ENCODE data around the gene ZC3H6. TPM values are rescaled to one million over a fixed set of nuclear protein-coding genes. Genes with fewer than 3 reads are reported as not detected.

Gene ZC3H6
- total and polyA plus RNA-seq, 2 of the 4 experiments (the other 2 are of a cell fraction): 0.55 to 2.0 TPM

DNA sequence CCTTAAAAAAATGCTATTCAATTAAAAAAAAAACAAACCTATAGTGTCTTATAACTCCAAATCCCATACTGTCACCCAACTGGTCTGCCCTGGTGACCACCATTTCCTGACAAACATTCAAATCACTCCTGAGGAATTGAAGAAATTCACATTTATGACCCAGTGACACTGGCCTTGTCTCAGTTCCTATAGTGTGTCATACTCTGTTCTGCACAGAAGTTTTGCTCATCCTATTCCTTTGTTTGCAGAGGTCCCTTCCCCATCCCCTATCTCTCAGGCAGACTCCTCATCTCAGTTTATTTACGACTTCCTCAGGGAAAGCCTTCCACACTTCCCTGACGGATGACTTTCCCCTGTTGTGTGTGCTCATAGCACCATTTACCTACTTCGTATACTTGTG lies 14.7 kb downstream of the ZC3H6 start:
- no peak overlapping the region for H2BK15ac ChIP-seq (ENCODE audit: low read depth, low read length)
- H4K5ac ChIP-seq (ENCODE audit: low read depth, low read length): no peak overlapping the region
- no peak overlapping the region for H2BK20ac ChIP-seq (ENCODE audit: low read depth, low read length)
- H4K20me1 ChIP-seq (ENCODE audit: insufficient read depth, low read length): no peaks in the 10 kb centered on the region
- no peak overlapping the region for H2AK9ac ChIP-seq (replicated peaks; ENCODE audit: low read depth, low read length, poor library complexity)
- H3K9me1 ChIP-seq (ENCODE audit: insufficient read depth, low read length): no peaks in the 10 kb centered on the region
- BruUV-seq (replicated peaks): no TSS peak
- H3K23ac ChIP-seq (ENCODE audit: low read depth, low read length): no peak overlapping the region
- no peak overlapping the region for H3K18ac ChIP-seq (ENCODE audit: low read depth, low read length)
- no peak overlapping the region for H2BK120ac ChIP-seq (ENCODE audit: low read depth, low read length)
- peaks cover 0 to 4% of the 10 kb centered on the region in 2 experiments; a peak in 1 of 4 replicates for H3K79me1 ChIP-seq (ENCODE audit: low read depth in 1 of 2, low read length in 2 of 2)
- no peak overlapping the region for H4K91ac ChIP-seq (ENCODE audit: insufficient read depth, low read depth, low read length)
- DNase-seq (no peak), ATAC-seq (ENCODE audit: low read depth) (no peak)
- no peak overlapping the region for H3K4me3 ChIP-seq (ENCODE audit: insufficient read depth, low read depth, low read length)
- in situ Hi-C loops (cut with MboI; ENCODE audit: low sequenced_read_pairs) (no loop called here), intact Hi-C loops (cut with micrococcal nuclease) (no loop called here), dilution Hi-C loops (cut with HindIII; ENCODE audit: low sequenced_read_pairs, unreplicated experiment) (no loop called here)
- no peak overlapping the region for H3K56ac ChIP-seq (ENCODE audit: extremely low read depth, insufficient read depth, low read length)
- no peaks in the 10 kb centered on the region for H3K27me3 ChIP-seq (ENCODE audit: control insufficient read depth, insufficient read depth, low read length)
- WGBS, 2 experiments (ENCODE audit: extremely low coverage in 2 of 2, insufficient read length in 1 of 2): no CpG with 5 or more reads among the region's 3 CpGs
- no peaks in the 10 kb centered on the region for H3K4me1 ChIP-seq (ENCODE audit: control insufficient read depth, insufficient read depth, low read length)
- H3K27ac ChIP-seq (ENCODE audit: insufficient read depth, low read length): no peak overlapping the region
- 0 out of 2 replicates have a peak overlapping the region, but pooled peaks have one; percentile 4 for H3K14ac ChIP-seq (replicated peaks; ENCODE audit: low read depth, low read length)
- H2BK5ac ChIP-seq (ENCODE audit: low read depth, low read length, poor library complexity, severe bottlenecking): no peak overlapping the region
- TF ChIP-seq, protein P1, sequence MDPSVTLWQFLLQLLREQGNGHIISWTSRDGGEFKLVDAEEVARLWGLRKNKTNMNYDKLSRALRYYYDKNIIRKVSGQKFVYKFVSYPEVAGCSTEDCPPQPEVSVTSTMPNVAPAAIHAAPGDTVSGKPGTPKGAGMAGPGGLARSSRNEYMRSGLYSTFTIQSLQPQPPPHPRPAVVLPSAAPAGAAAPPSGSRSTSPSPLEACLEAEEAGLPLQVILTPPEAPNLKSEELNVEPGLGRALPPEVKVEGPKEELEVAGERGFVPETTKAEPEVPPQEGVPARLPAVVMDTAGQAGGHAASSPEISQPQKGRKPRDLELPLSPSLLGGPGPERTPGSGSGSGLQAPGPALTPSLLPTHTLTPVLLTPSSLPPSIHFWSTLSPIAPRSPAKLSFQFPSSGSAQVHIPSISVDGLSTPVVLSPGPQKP (IDR thresholded peaks at IDR 0.05; ENCODE audit: borderline replicate concordance, low read depth, low read length): no peak
- TF ChIP-seq RFX5 (IDR thresholded peaks at IDR 0.05; ENCODE audit: low read depth, low read length) (no peak), SMC3 (IDR thresholded peaks at IDR 0.05; ENCODE audit: low read depth, low read length) (no peak), MAFK (IDR thresholded peaks at IDR 0.05; ENCODE audit: low read depth, low read length) (no peak), CEBPB (IDR thresholded peaks at IDR 0.05; ENCODE audit: low read depth, low read length) (no peak), RCOR1 (IDR thresholded peaks at IDR 0.05; ENCODE audit: insufficient replicate concordance, low read length) (no peak), FOS (IDR thresholded peaks at IDR 0.05; ENCODE audit: low read depth, low read length) (no peak), CHD1 (IDR thresholded peaks at IDR 0.05; ENCODE audit: low read depth, low read length) (no peak), NFE2L2 (IDR thresholded peaks at IDR 0.05; ENCODE audit: low read depth, low read length) (no peak), MAZ (IDR thresholded peaks at IDR 0.05; ENCODE audit: borderline replicate concordance, low read depth, low read length) (no peak), POLR2A (IDR thresholded peaks at IDR 0.05; ENCODE audit: low read depth, low read length) (no peak), BHLHE40 (IDR thresholded peaks at IDR 0.05; ENCODE audit: low read depth, low read length) (no peak), MXI1 (IDR thresholded peaks at IDR 0.05; ENCODE audit: borderline replicate concordance, low read depth, low read length) (no peak), RAD21 (IDR thresholded peaks at IDR 0.05; ENCODE audit: low read length) (no peak)
- TF ChIP-seq, protein P2, sequence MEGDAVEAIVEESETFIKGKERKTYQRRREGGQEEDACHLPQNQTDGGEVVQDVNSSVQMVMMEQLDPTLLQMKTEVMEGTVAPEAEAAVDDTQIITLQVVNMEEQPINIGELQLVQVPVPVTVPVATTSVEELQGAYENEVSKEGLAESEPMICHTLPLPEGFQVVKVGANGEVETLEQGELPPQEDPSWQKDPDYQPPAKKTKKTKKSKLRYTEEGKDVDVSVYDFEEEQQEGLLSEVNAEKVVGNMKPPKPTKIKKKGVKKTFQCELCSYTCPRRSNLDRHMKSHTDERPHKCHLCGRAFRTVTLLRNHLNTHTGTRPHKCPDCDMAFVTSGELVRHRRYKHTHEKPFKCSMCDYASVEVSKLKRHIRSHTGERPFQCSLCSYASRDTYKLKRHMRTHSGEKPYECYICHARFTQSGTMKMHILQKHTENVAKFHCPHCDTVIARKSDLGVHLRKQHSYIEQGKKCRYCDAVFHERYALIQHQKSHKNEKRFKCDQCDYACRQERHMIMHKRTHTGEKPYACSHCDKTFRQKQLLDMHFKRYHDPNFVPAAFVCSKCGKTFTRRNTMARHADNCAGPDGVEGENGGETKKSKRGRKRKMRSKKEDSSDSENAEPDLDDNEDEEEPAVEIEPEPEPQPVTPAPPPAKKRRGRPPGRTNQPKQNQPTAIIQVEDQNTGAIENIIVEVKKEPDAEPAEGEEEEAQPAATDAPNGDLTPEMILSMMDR (conservative IDR thresholded peaks at IDR 0.05; ENCODE audit: low read depth, low read length): no peak
- TF ChIP-seq, protein P3, sequence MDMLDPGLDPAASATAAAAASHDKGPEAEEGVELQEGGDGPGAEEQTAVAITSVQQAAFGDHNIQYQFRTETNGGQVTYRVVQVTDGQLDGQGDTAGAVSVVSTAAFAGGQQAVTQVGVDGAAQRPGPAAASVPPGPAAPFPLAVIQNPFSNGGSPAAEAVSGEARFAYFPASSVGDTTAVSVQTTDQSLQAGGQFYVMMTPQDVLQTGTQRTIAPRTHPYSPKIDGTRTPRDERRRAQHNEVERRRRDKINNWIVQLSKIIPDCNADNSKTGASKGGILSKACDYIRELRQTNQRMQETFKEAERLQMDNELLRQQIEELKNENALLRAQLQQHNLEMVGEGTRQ (IDR thresholded peaks at IDR 0.05; ENCODE audit: low read depth, low read length): no peak
- no peak overlapping the region for H4K8ac ChIP-seq (ENCODE audit: low read depth in 2 of 2, low read length in 2 of 2)
- no peak overlapping the region for H3K4ac ChIP-seq (ENCODE audit: low read depth, low read length)
- no peak overlapping the region for H3K4me2 ChIP-seq (ENCODE audit: low read depth, low read length)
- ChIA-PET POLR2A (ENCODE audit: unreplicated experiment) (no interaction called here), CTCF (no interaction called here)
- no peaks in the 10 kb centered on the region for H3K9me3 ChIP-seq (ENCODE audit: control insufficient read depth, insufficient read depth, low read length)
- H3K36me3 ChIP-seq (ENCODE audit: control insufficient read depth, insufficient read depth, low read length): no peaks in the 10 kb centered on the region
- no peak overlapping the region for H2AK5ac ChIP-seq (ENCODE audit: low read depth, low read length)
- no peak overlapping the region for H2AFZ ChIP-seq (replicated peaks; ENCODE audit: low read length, poor library complexity)
- no peak overlapping the region for H3K9ac ChIP-seq (ENCODE audit: low read depth, low read length)

Measured in IMR-90 (cell line).